Ishikawa (cell line): Measurements from ENCODE around the gene CASP6.

Experiments
- CEBPB ChIP-seq: IDR thresholded peaks from 2 replicates; pipeline ENCODE4 v1.6.1; 2012
- CREB1 ChIP-seq: IDR thresholded peaks from 2 replicates; pipeline ENCODE4 v1.6.1; 2012; ENCODE audit warnings: low read depth
- EGR1 ChIP-seq: IDR thresholded peaks from 2 replicates; pipeline ENCODE4 v1.6.1; 2012
- EP300 ChIP-seq: IDR thresholded peaks from 2 replicates; pipeline ENCODE4 v1.6.1; 2012; ENCODE audit warnings: borderline replicate concordance
- FOXM1 ChIP-seq: IDR thresholded peaks from 2 replicates; pipeline ENCODE4 v1.6.1; 2012; ENCODE audit warnings: low read depth, borderline replicate concordance
- MAX ChIP-seq: IDR thresholded peaks from 2 replicates; pipeline ENCODE4 v1.6.1; 2012
- NFIC ChIP-seq: IDR thresholded peaks from 2 replicates; pipeline ENCODE4 v1.6.1; 2012
- RAD21 ChIP-seq: IDR thresholded peaks from 2 replicates; pipeline ENCODE4 v1.6.1; 2012; ENCODE audit warnings: low read depth
- REST ChIP-seq: IDR thresholded peaks from 2 replicates; pipeline ENCODE4 v1.6.1; 2012; ENCODE audit warnings: low read depth, mild to moderate bottlenecking
- TAF1 ChIP-seq: IDR thresholded peaks from 2 replicates; pipeline ENCODE4 v1.6.1; 2012; ENCODE audit warnings: low read depth, mild to moderate bottlenecking
- TCF12 ChIP-seq: IDR thresholded peaks from 2 replicates; pipeline ENCODE4 v1.6.1; 2012; ENCODE audit warnings: low read depth
- TEAD4 ChIP-seq: IDR thresholded peaks from 2 replicates; pipeline ENCODE4 v1.6.1; 2012
- USF1 ChIP-seq: IDR thresholded peaks from 2 replicates; pipeline ENCODE4 v1.6.1; 2012
- YY1 ChIP-seq: IDR thresholded peaks from 2 replicates; pipeline ENCODE4 v1.6.1; 2012; ENCODE audit warnings: low read depth
- ZBTB7A ChIP-seq: IDR thresholded peaks from 2 replicates; pipeline ENCODE4 v1.6.1; 2012; ENCODE audit warnings: low read depth

Gene CASP6

GRCh38 chr4:109684727-109685126 lies 18.5 kb downstream of the CASP6 start:
- TF ChIP-seq USF1, result no peak
- no peak for TF ChIP-seq RAD21
- no peak for TF ChIP-seq REST
- TF ChIP-seq CREB1, result no peak
- TF ChIP-seq NFIC, result no peak
- TF ChIP-seq EP300, result no peak
- no peak for TF ChIP-seq YY1
- TF ChIP-seq FOXM1, result no peak
- no peak for TF ChIP-seq TEAD4
- no peak for TF ChIP-seq CEBPB
- TF ChIP-seq EGR1, result no peak
- no peak for TF ChIP-seq TCF12
- TF ChIP-seq MAX, result no peak
- TF ChIP-seq TAF1, result no peak
- TF ChIP-seq ZBTB7A, result no peak

- TF ChIP-seq ZBTB7A, result no peak
- no peak for TF ChIP-seq YY1
- TF ChIP-seq RAD21, result no peak
- no peak for TF ChIP-seq FOXM1
- TF ChIP-seq CEBPB, result no peak
Measured at GRCh38 chr4:109683621-109684253, 19.5 kb downstream of the CASP6 start.

GRCh38 chr4:109682875-109683274 lies 20.4 kb downstream of the CASP6 start:
- TF ChIP-seq EGR1 (no peak), RAD21 (no peak), TCF12 (no peak), CEBPB (no peak), FOXM1 (no peak), TEAD4 (no peak), TAF1 (no peak), YY1 (no peak), NFIC (no peak), CREB1 (no peak), EP300 (no peak), REST (no peak), USF1 (no peak), MAX (no peak), ZBTB7A (no peak)

- TF ChIP-seq FOXM1 (no peak), TEAD4 (no peak), YY1 (no peak), TCF12 (no peak), CREB1 (no peak), EP300 (no peak), EGR1 (no peak), CEBPB (no peak), USF1 (no peak), RAD21 (no peak), TAF1 (no peak)
Measured at GRCh38 chr4:109676886-109677285, 26.4 kb downstream of the CASP6 start.

- no peak for TF ChIP-seq YY1
- no peak for TF ChIP-seq FOXM1
- TF ChIP-seq USF1, result no peak
- no peak for TF ChIP-seq MAX
- TF ChIP-seq CREB1, result no peak
- no peak for TF ChIP-seq TEAD4
- TF ChIP-seq EP300, result no peak
- TF ChIP-seq EGR1, result no peak
- TF ChIP-seq REST, result no peak
- TF ChIP-seq ZBTB7A, result no peak
- TF ChIP-seq TCF12, result no peak
- TF ChIP-seq CEBPB, result no peak
- TF ChIP-seq NFIC, result no peak
- no peak for TF ChIP-seq TAF1
- no peak for TF ChIP-seq RAD21
Measured at GRCh38 chr4:109675843-109676242, 27.4 kb downstream of the CASP6 start.
